ENCODE results near the gene SECTM1.
A peak's percentile ranks its signal among the peaks of the same experiment; 100 is the strongest.

SECTM1 gene

DNA sequence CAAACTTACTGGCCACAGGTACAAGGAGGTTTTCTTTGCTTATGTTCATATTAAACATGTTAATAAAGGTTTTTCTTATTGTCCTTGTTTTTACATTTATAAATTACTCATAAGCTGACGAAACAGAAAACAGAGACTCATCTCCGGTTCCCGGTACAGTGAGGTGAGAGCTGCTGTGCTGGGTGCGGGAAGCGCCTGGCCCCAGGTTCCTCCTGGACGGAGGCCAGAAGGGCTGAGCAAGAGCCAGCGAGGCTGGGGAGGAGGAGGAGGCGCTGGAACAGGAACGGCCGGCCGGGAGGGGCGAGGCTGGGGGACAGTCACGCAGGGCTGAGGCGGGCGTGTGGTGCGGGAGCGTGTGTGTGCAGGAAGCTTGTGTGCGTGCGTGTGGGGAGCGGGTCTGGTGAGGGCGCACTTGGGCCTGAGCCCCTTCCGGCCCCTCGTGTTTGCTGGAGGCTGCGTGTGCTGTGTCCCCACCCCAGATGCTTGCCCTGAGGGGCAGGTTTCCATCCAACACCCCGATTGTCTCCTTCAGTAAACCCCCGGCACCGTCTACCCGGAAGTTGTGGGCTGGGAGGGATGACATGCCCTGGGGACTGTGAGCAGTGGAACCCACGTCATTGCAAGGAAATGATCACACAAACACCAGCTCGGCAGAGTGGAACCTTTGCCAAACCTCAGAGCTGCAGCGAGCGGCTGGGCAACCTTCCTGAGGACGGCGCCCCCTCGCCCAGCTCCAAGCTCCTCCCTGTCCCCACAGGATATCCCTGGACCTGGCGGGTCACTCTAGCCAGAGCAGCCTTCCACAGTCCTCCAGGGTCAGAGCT lies 35.6 kb downstream of the SECTM1 start:
- DNase-seq, result peak; percentile 89

DNA sequence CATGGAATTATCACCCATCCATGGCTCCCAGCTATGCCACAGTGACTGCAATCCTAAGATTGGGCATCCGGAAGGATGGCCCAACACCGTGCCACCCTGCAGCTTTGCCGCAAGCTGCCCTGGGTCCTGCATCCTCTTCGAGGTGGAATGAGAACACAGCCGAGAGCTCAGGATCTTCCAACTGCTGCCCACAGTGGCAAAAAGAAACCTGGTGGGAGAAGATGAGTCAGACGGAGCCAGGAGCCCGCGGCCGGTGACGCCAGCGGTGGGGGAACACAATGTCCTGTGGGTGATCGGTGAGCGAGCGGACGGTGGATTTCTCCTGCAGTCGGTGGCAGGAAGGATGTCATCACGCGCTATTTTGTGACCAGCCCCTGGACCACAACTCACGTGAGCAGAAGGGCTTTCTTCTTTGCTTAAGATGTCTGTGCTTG lies 36.3 kb downstream of the SECTM1 start:
- DNase-seq, result peak; percentile 30

DNA sequence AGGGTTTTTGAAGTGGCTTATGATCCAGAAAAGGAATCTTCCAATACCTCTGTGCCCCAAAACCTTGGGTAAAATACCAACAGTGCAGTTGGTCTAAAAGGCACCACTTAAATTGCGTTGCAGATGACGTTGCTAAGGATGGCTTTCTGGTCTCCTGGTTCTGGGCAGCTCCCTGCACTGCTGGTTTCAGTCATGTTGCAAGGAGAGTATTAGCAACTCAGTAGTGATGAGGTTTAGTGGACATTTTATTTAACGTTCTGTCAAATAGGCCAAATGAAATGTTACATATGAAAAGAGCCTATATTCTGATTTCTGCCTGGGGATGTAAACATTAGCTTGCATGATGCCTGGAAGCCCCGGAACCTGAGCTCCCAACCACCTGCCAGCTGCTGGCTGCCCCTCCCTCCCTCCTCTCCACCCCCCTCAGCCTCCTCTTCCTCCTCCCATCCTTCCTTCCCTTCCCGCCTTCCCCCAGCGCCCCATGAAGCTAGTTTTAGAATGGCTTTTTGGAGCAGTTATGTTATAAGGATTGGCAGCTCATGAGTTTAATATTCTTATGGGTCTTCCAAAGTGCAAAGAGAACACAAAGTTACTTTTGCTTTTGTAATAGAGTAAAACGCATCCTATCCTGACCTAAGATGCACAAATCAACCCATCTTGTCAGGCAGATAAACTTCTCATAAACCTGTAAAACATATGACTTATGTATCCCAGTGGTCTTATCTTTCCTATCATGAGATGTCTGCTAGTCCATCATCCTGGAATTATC lies 36.9 kb downstream of the SECTM1 start:
- no peak for DNase-seq

DNA sequence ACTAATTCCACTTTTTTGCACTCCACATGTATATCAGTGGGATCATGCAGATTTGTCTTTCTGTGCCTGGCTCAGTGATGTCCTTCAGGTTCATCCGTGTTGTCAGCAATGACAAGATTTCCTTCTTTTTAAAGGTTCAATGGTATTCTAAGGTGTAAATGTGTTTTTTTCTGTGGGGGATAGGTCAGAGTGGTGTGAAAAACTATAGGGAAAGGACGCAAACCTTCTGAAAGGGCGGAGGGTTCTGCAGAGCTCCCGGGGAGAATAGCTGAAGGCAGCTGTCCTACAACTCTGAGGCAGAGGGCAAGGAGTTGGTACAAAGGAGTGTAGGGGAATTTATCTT lies 38.1 kb downstream of the SECTM1 start:
- DNase-seq, result no peak

DNA sequence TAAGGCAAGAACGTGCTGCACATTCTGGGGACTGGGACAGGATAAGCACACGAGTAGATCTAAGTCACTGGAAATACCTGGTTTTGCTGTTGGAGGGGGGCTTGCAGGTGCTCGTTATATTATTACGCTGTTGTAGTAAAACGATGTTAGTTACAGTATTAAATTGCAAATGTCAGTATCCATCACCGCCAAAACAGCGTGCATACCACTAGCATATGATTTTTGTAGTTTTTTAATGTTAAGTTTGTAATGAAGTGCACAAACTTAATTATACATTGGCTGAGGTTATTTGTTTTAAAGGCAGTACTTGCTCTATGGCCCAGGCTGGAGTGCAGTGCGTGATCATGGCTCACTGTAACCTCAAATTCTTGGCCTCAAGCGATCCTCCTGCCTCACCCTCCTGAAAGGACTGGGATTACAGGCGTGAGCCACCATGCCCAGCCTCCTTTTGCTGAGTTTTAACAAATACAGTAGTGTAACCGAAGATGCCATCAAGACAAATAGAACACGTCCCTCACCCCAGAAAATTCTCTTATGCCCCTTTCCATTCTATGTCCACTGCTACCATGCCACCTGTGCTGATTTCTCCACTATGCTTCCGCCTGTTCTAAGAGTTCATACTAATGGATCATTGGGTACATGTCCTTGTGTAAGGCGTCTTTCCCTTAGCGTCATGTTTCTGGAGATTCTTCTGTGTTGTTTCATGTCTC lies 39.3 kb downstream of the SECTM1 start:
- no peak for DNase-seq

DNA sequence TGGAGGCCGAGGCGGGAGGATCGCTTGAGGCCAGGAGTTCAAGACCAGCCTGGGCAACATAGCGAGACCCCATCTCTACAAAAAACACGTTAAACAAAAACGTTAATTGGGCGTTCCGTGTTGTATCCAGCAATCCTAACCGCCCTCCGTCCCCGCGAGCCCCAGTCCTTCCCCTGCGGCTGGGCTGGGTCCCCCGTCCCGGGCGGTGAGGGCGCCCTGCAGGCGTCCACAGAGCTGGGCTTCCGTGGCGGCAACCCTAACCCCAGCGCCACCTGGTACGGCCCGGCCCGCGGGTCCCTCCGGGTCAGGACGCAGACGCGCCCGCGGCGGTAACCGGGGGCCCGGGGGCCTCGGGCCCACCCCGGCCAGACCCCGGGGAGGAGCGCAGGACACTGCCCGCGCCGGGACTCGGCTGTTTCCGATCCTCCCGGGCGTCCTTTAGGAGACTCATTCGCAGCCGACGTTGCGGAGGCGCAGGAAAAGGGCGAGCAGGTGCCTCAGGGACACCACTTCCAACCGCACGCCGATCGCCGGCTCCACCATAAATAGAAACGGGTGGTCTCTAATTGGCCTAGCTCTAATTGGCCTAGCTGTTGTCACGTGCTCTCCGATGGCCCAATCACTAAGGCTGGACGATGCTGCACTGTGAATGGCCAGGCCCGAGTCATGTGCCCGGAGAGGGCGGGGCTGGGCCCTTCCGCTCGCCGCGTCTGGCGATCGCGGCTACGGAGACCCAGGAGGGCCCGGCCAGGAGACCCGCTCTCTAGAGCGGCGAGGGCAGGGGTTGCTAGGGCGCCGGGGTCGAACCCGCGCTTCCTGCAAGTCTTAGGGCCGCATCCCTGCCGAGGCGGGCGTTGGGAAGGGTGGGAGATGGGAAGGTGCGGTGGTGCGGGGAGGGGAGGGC lies 41.1 kb downstream of the SECTM1 start:
- DNase-seq, result peak; percentile 98

DNA sequence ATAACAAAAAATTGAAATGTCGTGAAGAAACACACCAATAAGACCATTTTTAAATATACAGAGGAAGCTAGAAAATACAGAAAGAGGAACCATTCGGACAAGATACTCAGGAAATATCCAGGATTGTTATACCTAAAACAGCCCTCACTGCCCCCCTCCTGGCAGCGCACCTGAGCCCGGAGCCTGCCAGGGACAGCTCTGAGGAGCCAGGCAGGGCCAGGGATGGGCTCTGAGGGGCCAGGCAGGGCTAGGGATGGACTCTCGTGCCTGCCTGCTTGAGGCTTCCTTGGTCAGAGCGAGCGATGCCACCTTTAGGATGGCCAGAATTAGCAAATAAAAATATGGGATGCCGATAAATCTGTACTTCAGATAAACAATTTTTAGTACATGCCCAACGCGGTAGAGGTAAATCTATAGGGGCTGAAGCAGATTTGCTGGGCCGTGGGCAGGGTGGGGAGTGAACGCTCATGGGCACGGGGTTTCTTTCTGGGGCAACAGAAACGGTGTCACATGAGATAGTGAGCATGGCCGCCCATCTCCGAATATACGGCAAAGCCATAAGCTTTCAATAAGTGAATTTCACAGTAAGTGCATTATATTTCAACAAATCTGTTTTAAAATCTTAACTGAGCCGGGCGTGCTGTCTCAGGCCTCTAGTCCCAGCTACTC lies 41.9 kb downstream of the SECTM1 start:
- DNase-seq, result no peak

DNA sequence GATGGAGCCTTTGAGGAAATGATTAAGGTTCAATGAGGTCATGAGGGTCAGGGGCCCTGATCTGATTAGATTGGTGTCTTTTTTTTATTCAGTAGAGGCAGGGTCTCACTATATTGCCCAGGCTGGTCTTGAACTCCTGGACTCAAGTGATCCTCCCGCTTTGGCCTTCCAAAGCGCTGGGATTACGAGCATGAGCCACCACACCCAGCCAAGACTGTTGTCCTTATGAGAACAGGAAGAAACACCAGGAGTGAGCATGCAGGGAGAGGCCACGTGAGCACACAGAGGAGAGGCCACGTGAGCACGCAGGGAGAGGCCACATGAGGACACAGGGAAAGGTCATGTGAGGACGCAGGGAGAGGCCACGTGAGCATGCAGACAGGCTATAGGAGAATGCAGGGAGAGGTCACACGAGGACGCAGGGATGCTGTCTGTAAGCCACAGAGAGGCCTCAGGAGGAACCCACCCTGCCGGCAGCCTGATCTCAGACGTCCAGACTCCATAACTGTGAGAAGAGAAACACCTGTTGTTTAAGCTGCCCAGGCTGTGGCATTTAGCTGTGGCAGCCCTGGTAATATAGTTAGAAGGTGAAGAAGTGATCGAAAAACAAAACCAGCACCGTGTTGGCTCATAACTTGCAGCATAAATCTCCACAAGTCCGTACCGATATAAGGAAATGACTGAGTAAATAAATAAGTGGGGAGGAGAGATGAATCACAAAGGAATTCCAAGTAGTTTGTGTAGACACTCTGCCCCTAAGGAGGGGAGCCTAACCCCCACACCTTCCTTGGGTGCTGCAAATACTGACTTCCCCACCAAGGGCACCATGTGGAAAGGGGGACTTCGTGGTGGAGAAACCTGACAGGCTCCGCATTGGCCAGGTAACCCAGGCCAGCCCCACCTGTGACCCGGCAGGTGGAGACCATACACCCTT lies 45.4 kb downstream of the SECTM1 start:
- DNase-seq, result peak; percentile 25

DNA sequence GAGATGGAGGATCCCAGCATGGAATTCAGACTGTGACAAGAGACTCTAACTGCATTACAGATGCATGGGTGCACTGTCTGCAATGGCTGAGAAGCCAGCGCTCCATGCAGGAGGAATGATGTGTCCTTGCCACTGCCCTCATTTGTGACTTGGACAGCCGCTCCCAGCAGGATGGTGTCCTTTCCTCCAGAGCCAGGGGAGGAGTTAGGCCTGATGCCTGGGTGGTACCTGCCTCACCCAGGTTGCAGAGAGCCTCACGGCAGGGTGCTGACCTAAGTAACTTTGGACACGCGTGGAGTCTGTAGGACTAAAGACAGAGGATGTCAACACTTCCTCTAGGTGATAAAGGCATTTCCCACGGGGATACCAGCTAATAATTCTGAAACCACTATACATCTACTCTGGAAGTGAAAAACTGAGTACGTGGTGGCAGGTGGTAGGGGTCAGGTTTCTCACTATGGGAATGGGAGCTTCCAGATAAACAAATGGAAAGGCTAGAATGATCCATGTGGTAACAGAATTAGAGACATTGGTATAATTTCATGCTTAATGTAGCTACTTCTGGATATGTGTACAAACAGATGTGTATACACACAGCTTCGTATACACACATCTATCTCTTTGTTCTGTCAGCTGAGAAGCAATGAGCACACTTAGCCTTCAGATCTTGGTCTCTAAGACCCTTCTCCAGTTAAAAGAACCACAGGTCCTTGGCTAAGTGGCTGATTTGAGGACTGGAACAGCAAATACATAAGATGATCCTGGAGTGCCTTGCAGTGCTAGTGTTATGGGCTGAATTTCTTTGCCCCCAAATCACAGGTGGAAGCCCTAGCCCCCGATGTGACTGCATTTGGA lies 46.3 kb downstream of the SECTM1 start:
- DNase-seq, result no peak

DNA sequence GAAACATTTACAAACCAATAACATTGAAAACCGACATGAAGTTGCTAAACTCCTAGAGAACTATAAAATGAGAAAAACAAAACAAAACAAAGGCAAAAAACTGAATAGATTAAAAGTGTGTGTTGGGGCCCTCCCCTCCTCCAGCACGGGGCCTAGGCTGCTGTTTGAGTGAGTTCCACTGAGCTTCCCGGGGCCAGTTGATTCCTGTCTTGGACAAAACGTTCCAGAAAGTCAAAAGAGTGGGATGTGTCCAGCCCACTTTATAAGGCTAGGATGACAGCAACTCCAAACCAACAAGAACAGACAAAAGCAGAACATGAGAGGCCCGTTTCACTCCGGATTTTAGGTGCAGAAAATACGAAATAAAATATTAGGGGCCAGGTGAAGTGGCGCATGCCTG lies 48.4 kb downstream of the SECTM1 start:
- no peak for DNase-seq

DNA sequence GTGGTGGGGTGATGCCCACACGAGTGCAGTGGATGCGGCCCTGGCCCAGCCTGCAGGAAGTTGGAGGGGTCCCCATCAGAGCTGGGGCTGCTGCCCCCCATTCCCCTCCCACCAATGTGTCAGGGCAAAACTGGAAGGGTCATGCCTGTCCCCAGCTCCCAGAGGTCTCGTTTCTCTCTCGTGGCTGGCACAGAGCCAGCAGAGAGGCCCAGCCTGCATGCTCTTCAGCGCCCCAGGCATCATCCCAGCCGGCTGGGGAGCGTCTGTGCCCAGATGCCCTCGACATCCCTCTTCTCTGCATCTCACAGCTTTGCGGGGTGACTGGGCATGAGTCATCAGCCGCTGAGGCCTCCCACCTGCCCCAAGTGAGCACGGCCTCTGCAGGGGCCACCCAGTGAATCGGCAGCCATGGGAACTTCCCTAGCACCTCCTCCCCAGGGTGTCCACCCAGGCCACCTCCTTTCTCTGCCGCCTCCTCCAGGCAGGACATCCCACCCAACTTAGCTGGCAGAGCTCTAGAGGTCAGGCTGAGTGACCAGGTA lies 50.3 kb downstream of the SECTM1 start:
- DNase-seq, result peak; percentile 48

DNA sequence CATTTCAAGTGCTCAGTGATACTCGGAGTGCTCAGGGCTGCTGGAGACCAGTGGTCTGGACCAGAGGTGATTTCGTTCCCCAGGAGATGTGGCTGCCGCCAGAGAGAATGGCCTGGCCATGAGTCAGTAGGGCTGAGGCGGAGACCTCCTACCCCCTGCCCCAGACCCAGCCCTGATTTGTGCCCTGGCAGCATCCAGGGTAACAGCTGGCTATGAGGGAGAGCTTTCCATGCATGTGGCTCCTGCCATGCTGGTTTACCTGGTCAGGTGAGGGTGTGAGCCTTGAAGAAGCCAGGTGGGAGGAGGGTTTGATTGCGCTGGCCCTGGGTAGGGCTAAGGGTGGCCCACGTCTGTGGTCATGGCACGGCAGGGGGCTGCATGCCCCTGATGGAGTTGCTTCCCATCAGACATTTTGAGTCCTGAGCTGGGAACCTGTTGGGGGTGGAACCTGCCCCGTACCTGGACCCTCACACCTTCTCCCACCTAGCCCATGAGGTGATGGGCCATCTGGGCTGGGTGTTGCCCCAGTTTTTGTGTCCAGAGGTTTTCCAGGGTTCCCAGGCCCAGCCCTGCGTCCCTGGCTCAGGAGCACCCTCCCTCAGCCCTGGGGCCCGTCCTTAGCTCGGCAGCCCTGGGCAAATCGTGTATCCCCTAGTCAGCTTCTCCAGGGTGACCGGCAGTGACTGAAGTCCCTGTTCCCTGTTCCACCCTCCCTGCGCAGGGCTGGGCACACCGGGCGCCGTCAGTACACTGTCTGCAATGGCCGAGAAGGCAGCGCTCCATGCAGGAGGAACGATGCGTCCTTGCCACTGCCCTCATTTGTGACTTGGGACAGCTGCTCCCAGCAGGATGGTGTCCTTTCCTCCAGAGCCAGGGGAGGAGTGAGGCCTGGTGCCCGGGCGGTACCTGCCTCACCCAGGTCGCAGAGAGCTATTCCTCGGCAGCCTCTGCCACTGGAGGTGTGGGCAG lies 51.0 kb downstream of the SECTM1 start:
- DNase-seq, result no peak

DNA sequence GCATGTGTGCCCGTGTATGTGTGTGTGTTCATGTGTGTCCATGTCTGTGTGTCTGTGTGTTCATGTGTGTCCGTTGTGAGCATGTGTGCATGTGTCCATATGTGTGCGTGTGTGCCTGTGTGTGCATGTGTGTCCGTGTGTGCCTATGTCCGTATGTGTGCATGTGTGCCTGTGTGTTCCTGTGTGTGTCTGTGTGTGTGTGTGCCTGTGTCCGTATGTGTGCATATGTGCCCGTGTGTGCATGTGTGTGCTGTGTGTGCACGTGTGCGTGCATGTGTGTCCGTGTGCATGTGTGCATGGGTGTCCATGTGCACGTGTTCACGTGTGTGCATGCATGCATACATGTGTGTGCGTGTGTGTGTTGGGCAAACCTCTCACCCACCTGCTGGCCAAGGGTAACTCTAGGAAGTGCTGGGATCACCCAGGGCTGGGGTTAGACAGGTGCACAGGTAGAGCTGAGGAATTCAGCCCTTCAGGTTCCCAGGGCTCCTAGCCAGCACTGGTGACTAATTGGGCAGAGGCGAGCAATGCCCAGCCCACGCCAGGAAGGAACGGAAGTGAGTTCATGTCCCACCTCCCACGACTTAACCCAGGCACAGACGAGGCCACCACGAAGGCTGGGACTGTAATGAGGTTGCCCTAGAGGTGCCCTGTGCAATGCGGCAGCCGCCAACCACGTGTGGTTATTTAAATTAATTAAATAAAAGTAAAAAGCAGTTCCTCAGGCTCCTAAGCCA lies 51.9 kb downstream of the SECTM1 start:
- no peak for DNase-seq

DNA sequence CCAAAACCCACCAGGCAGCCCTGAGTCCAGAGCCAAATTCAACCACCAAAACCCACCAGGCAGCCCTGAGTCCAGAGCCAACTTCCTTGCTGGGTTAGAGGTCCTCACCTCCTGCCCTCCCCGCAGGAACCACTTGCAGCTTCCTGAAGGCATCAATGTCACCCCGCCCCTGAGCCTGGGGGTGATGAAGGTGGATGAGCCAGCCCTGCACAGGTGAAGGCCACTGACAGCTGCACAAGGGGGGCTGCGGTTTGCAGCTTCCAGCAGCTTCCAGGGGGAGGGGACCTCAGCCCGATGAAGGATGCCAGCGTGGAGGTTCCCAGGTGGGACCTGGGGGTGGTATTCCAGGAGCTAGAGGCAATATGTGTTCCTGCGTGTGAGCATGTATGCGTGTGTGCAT lies 52.5 kb downstream of the SECTM1 start:
- DNase-seq, result no peak

DNA sequence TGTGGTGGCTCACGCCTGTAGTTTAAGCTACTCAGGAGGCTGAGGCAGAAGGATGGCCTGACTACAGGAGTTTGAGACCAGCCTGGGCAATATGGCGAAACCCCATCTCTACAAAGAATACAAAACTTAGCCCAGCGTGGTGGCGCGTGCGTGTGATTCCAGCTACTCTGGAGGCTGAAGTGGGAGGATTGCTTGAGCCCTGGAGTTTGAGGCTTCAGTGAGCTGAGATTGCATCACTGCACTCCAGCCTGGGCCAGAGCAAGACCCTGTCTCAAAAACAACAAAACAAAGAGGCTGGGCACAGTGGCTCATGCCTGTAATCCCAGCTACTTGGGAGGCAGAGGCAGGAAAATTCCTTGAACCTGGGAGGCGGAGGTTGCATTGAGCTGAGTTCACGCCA lies 53.0 kb downstream of the SECTM1 start:
- DNase-seq, result no peak

DNA sequence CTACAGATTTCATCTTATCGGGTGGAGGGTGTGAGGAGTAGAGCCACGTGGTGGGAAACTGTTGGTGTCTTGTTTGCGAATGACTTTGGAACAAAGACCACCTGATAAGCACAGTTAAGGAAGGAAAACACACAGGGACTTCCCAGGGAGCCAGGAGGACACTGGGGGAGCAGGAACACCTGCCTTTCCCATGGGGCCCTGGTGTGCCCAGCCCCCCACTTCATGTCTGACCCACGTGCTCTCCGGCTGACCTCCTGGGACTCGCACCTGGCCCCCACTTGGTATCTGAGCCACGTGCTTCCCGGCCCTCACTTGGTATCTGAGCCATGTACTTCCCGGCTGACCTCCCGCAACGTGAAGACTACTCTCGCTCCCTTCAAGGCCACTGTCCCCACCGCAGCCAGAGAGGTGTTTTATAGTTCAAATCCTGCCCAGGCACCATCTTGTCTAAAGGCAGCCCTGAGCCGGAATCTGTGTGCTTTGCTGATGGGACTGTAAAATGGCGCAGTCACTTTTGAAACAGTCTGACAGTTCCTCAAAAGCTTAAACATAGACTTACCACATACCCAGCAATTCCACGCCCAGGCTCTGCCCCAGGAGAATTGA lies 54.7 kb downstream of the SECTM1 start:
- no peak for DNase-seq

DNA sequence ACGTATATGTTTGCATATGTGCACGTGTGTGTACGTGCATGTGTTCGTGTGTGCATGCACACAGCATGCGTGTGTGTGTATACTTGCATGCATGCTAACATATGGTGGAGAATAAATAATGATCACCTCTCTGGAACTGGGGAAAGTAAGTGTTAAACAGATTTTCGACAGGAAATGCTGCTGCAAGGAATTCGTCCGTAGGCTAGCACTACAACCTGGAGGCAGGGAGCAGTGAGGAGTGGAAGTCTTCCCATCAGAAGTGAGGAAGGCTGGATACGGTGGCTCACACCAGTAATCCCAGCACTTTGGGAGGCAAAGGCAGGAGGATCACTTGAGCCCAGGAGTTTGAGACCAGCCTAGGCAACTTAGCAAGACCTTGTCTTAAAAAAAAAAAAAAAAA lies 55.3 kb downstream of the SECTM1 start:
- no peak for DNase-seq

All from fibroblast of upper back skin (primary cell).